GM12878 (cell line): ENCODE results near the gene IKZF1. TPM values are rescaled to one million over a fixed set of nuclear protein-coding genes. Genes with fewer than 3 reads are reported as not detected.

Experiments used
- BCL11A ChIP-seq: IDR thresholded peaks from 2 replicates; pipeline ENCODE4 v1.6.1; 2011; ENCODE audit warnings: low read depth, low read length
- BMI1 ChIP-seq: fragments of 450-650 bp; IDR thresholded peaks from 2 replicates; pipeline ENCODE4 v1.6.1; 2016; ENCODE audit warnings: mild to moderate bottlenecking, moderate library complexity, borderline replicate concordance
- CBX3 ChIP-seq: fragments of 200-600 bp; sonication (generic); IDR thresholded peaks from 2 replicates; pipeline ENCODE4 v1.6.1; 2016; ENCODE audit warnings: low read depth, borderline replicate concordance
- CREB1 ChIP-seq: IDR thresholded peaks from 2 replicates; pipeline ENCODE4 v1.6.1; 2012; ENCODE audit warnings: low read depth, mild to moderate bottlenecking, inconsistent platforms
- GATAD2B ChIP-seq: fragments of 450-650 bp; conservative IDR thresholded peaks from 2 replicates; pipeline ENCODE4 v1.6.1; 2017; ENCODE audit warnings: low read depth, mild to moderate bottlenecking, moderate library complexity
- IRF4 ChIP-seq: IDR thresholded peaks from 2 replicates; pipeline ENCODE4 v1.6.1; 2011; ENCODE audit warnings: low read depth, low read length
- MEF2A ChIP-seq: IDR thresholded peaks from 2 replicates; pipeline ENCODE4 v1.6.1; 2011; ENCODE audit warnings: low read depth, mild to moderate bottlenecking, low read length, moderate library complexity; ENCODE audit not compliant: insufficient read depth
- MXI1 ChIP-seq: fragments of 150-350 bp; IDR thresholded peaks from 2 replicates; pipeline ENCODE4 v1.6.1; 2011; ENCODE audit warnings: low read depth, mild to moderate bottlenecking, inconsistent platforms, low read length, improper control_type of control experiment
- MYC ChIP-seq: IDR thresholded peaks from 2 replicates; pipeline ENCODE4 v1.6.1; 2011; ENCODE audit warnings: mild to moderate bottlenecking, low read length, moderate library complexity, inconsistent platforms; ENCODE audit not compliant: insufficient read depth, insufficient replicate concordance, insufficient read length, severe bottlenecking
- NBN ChIP-seq: fragments of 450-650 bp; IDR thresholded peaks from 2 replicates; pipeline ENCODE4 v1.6.1; 2016
- NFIC ChIP-seq: IDR thresholded peaks from 2 replicates; pipeline ENCODE4 v1.6.1; 2012; ENCODE audit warnings: low read depth, mild to moderate bottlenecking, inconsistent platforms, low read length, moderate library complexity
- PML ChIP-seq: IDR thresholded peaks from 2 replicates; pipeline ENCODE4 v1.6.1; 2012; ENCODE audit warnings: low read length, inconsistent platforms
- POU2F2 ChIP-seq: IDR thresholded peaks from 3 replicates; pipeline ENCODE4 v1.6.1; 2011; ENCODE audit warnings: low read depth, mild to moderate bottlenecking, low read length, borderline replicate concordance
- RAD51 ChIP-seq: fragments of 450-650 bp; IDR thresholded peaks from 2 replicates; pipeline ENCODE4 v1.6.1; 2016; ENCODE audit warnings: moderate library complexity, mild to moderate bottlenecking, inconsistent platforms
- SPI1 ChIP-seq: IDR thresholded peaks from 2 replicates; pipeline ENCODE4 v1.6.1; 2011; ENCODE audit warnings: low read depth, mild to moderate bottlenecking, low read length, moderate library complexity, borderline replicate concordance; ENCODE audit not compliant: insufficient read depth
- SRF ChIP-seq, 2 experiments: IDR thresholded peaks; 2 replicates each; pipeline ENCODE4 v1.6.1; 2011; ENCODE audit warnings: low read depth in 2 of 2, low read length in 2 of 2, mild to moderate bottlenecking in 1 of 2, moderate library complexity in 1 of 2
- TCF12 ChIP-seq: IDR thresholded peaks from 2 replicates; pipeline ENCODE4 v1.6.1; 2011; ENCODE audit warnings: low read depth, mild to moderate bottlenecking, low read length
- TCF3 ChIP-seq: IDR thresholded peaks from 2 replicates; pipeline ENCODE4 v1.6.1; 2012; ENCODE audit warnings: low read depth, mild to moderate bottlenecking, low read length, borderline replicate concordance; ENCODE audit not compliant: insufficient read depth
- ZSCAN29 ChIP-seq: fragments of 450-650 bp; IDR thresholded peaks from 2 replicates; pipeline ENCODE4 v1.6.1; 2017; ENCODE audit warnings: mild to moderate bottlenecking, moderate library complexity
- polyA plus RNA-seq, 11 experiments: library from polyadenylated mRNA; depleted of rRNA in 4 of 11; unstranded in 6 of 11; stranded (reverse) in 5 of 11; fragments of >200 nt; fragmentation: Nextera tagmentation in 4 of 11; fragmentation: Illumina TruSeq in 1 of 11; extraction: Ambion mirVana in 4 of 11; extraction: Trizol in 1 of 11; gene quantifications; 1 replicate in 1 of 11; 2 replicates in 10 of 11; pipeline versions ENCODE4 v1.2.1 to v1.2.3, GENCODE V29; 2011 to 2016; ENCODE audit warnings: inconsistent platforms in 2 of 11, missing spikeins in 2 of 11, low read depth in 1 of 11
- total RNA-seq, 4 experiments: library from RNA; depleted of rRNA in 3 of 4; stranded (reverse); fragments of >200 nt in 3 of 4; fragmentation: Illumina TruSeq in 1 of 4; extraction: Trizol in 1 of 4; gene quantifications; 2 replicates each; pipeline versions ENCODE4 v1.2.1 to v1.2.3, GENCODE V29; 2013 to 2021
- TF ChIP-seq, protein P1 (sequence below): IDR thresholded peaks from 2 replicates; pipeline ENCODE4 v1.6.1; 2012; ENCODE audit warnings: low read depth, low read length, improper control_type of control experiment
- TF ChIP-seq, protein P2 (sequence below): fragments of 450-650 bp; IDR thresholded peaks from 2 replicates; pipeline ENCODE4 v1.6.1; 2017; ENCODE audit warnings: mild to moderate bottlenecking
- TF ChIP-seq, protein P3 (sequence below): fragments of 450-650 bp; IDR thresholded peaks from 2 replicates; pipeline ENCODE4 v1.6.1; 2018; ENCODE audit warnings: borderline replicate concordance, mild to moderate bottlenecking; ENCODE audit not compliant: partially characterized antibody
- TF ChIP-seq, protein P4 (sequence below): fragments of 450-650 bp; IDR thresholded peaks from 2 replicates; pipeline ENCODE4 v1.6.1; 2017; ENCODE audit warnings: mild to moderate bottlenecking, low read depth, inconsistent platforms; ENCODE audit not compliant: poor library complexity, severe bottlenecking

IKZF1 gene
- total and polyA plus RNA-seq, 10 of the 15 experiments (the other 5 are each of a cell fraction or from before 2014, with no cell fraction given): 27.2 to 125 (median 71.6) TPM

DNA sequence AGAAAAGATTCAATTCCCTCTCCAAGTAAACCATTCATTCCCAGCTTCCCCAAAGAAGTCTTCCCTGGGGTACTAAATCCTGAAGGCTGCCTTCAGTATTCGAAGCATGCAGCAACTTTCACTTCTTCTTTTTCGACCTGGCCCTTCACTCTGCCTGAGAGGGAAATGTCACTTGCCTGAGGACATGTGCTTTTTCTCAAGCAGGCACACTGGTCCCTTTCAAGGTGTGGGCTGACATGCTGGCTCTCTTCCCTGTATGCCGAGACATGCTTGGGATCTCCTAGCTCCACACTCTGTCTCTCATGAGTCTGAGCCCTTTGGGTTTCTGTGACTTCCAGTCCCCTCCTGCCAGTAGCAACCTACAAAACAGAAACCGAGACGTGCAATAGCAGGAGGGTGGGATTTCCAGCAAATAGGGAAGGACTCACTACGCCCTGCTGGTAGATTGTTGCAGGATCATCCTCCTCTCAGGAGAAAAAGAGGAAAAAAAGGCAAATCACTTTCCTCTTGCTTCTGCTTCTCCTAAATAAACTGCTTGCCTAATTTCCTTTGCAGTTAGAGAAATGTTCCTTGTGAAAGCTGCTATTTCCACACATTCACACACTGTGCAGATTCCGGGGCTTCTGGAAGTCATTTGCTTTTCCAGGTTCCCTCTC lies 112.1 kb downstream of the IKZF1 start (continued):
- TF ChIP-seq MEF2A: no peak
- peak; percentile 95 for TF ChIP-seq MXI1
- TF ChIP-seq TCF12: 0 out of 2 replicates have a peak, but pooled peaks have one; percentile 33
- no peak for TF ChIP-seq CBX3
- 0 out of 2 replicates have a peak, but pooled peaks have one; percentile 21 for TF ChIP-seq CREB1
- no peak for TF ChIP-seq MYC
- TF ChIP-seq PML: no peak
- TF ChIP-seq, protein P1, sequence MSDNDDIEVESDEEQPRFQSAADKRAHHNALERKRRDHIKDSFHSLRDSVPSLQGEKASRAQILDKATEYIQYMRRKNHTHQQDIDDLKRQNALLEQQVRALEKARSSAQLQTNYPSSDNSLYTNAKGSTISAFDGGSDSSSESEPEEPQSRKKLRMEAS: peak; percentile 94
- peak; percentile 74; the same call in 1 of the 2 replicates for TF ChIP-seq GATAD2B
- peak; percentile 59; the same call in 1 of the 2 replicates for TF ChIP-seq NBN
- TF ChIP-seq TCF3: peak; percentile 66; the same call in 1 of the 2 replicates
- TF ChIP-seq ZSCAN29: no peak
- TF ChIP-seq NFIC: peak; percentile 49; the same call in 1 of the 2 replicates
- TF ChIP-seq BCL11A: 0 out of 2 replicates have a peak, but pooled peaks have one; percentile 21
- no peak for TF ChIP-seq BMI1
- TF ChIP-seq POU2F2: peak; percentile 38; the same call in 1 of the 3 replicates
- TF ChIP-seq, protein P2, sequence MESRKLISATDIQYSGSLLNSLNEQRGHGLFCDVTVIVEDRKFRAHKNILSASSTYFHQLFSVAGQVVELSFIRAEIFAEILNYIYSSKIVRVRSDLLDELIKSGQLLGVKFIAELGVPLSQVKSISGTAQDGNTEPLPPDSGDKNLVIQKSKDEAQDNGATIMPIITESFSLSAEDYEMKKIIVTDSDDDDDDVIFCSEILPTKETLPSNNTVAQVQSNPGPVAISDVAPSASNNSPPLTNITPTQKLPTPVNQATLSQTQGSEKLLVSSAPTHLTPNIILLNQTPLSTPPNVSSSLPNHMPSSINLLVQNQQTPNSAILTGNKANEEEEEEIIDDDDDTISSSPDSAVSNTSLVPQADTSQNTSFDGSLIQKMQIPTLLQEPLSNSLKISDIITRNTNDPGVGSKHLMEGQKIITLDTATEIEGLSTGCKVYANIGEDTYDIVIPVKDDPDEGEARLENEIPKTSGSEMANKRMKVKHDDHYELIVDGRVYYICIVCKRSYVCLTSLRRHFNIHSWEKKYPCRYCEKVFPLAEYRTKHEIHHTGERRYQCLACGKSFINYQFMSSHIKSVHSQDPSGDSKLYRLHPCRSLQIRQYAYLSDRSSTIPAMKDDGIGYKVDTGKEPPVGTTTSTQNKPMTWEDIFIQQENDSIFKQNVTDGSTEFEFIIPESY: no peak
- peak in 1 of 2 experiments; percentile 51; a peak in 1 of 4 replicates for TF ChIP-seq SRF (IDR thresholded peaks at IDR 0.05; ENCODE audit: low read depth in 2 of 2, low read length in 2 of 2)
- TF ChIP-seq RAD51: peak; percentile 35; the same call in 1 of the 2 replicates
- TF ChIP-seq, protein P3, sequence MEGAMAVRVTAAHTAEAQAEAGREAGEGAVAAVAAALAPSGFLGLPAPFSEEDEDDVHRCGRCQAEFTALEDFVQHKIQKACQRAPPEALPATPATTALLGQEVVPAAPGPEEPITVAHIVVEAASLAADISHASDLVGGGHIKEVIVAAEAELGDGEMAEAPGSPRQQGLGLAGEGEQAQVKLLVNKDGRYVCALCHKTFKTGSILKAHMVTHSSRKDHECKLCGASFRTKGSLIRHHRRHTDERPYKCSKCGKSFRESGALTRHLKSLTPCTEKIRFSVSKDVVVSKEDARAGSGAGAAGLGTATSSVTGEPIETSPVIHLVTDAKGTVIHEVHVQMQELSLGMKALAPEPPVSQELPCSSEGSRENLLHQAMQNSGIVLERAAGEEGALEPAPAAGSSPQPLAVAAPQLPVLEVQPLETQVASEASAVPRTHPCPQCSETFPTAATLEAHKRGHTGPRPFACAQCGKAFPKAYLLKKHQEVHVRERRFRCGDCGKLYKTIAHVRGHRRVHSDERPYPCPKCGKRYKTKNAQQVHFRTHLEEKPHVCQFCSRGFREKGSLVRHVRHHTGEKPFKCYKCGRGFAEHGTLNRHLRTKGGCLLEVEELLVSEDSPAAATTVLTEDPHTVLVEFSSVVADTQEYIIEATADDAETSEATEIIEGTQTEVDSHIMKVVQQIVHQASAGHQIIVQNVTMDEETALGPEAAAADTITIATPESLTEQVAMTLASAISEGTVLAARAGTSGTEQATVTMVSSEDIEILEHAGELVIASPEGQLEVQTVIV: no peak
- TF ChIP-seq SPI1: peak; percentile 99
- TF ChIP-seq, protein P4, sequence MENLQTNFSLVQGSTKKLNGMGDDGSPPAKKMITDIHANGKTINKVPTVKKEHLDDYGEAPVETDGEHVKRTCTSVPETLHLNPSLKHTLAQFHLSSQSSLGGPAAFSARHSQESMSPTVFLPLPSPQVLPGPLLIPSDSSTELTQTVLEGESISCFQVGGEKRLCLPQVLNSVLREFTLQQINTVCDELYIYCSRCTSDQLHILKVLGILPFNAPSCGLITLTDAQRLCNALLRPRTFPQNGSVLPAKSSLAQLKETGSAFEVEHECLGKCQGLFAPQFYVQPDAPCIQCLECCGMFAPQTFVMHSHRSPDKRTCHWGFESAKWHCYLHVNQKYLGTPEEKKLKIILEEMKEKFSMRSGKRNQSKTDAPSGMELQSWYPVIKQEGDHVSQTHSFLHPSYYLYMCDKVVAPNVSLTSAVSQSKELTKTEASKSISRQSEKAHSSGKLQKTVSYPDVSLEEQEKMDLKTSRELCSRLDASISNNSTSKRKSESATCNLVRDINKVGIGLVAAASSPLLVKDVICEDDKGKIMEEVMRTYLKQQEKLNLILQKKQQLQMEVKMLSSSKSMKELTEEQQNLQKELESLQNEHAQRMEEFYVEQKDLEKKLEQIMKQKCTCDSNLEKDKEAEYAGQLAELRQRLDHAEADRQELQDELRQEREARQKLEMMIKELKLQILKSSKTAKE: peak; percentile 54
- peak; percentile 97 for TF ChIP-seq IRF4
